ENCODE data around the gene ZBED6.

GRCh38 chr1:203797948-203798655 lies 2.7 kb downstream of the ZBED6 start:
- TF ChIP-seq OSR1 (CRISPR knock-in tag; IDR thresholded peaks at IDR 0.05), result no peak
- no peak for TF ChIP-seq ZNF565 (CRISPR knock-in tag; conservative IDR thresholded peaks at IDR 0.05; ENCODE audit: low read depth)
